Colon (tissue), 2 donors: ENCODE results near the gene TRIM31.

ENCODE experiments used
- FAIRE-seq: peaks from 2 replicates; lab custom pipeline; 2012; peaks lifted over from hg19 to GRCh38; lab: Jason Lieb, UNC
- donor health status: control.
- donor health status: control.

TRIM31 gene

DNA sequence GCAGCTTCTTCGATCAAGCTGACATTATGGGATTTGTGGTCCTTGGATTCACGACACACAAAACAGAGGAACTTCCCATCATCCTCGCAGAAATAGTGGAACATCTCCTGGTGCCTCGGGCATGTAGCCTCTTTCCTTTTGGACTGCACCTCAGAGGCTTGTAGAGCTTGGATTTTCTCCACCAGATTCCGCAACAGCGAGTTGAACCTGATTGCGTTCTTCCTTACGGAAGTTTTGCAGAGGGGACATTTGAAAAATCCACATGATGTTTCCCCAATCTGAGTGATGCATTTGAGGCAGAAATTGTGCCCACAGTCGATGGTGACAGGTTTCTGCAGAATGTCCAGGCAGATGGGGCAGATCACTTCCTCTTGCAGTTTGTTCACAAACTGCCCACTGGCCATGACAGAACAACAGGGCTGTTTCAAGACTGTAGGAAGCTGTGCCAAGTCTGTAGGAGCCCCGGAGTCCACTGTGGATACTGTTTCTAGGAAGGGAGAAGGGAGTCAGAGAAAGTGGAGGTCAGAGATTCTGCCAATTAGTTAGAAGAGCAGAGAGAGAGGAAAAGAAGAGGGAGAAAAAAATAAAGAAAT is 392 bp downstream of the TRIM31 start:
- no peak for FAIRE-seq

DNA sequence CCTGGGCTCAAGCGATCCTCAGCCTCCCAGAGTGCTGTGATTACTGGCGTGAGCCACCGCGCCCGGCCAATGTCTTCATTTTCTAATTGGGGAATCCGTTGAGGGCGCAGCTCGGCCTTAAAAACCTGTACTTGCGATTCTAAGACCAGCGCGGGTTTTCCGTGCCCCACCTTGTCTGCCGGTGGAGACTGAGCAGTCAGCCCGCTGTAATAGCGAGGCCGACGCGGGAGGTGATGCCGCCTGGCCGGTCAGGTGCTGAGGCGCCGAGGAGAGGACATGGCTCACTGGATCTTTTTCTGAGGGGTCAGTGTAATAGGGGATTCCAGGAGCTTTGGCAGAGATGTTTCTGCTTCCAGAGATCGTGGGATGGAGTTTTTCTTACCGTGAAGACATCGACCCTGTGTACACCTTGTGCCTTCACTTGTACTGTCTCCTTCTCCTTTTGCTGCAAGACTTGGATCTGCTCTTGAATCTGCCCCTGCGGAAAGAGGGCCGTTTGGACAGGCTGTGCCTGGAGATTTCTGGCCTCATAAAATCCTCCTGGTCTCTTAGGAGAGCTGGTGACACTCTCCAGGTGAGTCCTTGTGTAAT is 1.5 kb downstream of the TRIM31 start:
- FAIRE-seq, result no peak

GRCh38 chr6:30104661-30105060 is 8.2 kb downstream of the TRIM31 start:
- no peak for FAIRE-seq

DNA sequence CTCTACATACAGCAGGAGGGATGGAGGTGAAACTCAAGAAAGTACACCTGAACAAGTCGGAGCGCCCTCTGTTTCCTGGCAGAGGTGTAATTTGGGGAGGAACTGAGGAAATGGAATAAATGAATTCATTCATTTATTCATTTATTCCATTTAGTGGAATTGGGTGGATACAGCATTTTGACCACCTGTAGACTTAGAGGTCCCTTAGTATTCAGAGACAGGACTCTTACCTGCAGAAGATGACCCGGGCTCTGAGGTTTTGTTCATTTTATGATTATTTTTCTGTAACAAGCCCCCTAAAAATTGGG is 9.1 kb downstream of the TRIM31 start:
- no peak for FAIRE-seq

DNA sequence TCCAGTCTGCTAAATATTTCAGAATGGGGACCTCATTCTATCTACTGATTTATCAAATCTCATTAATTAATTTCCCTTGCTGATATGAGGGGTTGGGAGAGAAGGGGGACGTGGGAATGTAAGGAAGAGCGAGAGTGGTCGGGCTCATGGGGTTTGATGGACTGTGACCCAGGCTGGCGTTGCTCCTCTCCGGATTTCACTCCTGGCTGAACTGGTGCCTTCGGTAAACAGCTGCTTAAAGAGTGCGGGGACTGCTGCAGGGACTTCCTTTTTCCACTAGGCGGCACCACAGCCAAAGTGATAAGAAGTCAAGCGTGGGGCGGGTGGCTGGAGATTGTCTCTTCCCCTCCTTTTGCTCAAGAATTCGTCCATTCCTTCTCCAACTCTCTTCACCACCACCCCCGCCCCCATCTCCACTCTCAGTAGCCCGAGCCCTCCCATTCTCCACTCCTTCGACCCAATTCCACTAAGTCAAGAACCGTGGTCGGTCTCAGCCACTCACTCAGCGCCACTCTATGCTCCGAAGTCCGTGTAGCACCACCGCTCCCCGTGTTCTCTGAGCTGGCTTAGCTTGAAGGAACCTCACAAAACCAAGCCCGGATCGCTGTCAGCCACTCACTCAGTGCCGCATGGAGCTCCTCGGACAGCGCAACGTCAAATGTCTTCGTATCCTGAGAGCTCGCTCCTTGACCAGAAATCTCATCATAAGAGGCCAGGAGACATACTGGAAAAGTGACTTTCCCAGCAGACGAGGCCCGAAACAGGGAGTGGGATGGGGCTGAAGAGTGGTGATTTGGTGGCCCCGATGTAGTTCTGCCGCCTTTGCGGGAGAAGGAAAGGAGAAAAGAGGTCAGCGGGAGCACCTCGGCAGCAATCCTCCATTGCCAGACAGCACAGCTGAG is 9.7 kb downstream of the TRIM31 start:
- FAIRE-seq, result no peak

DNA sequence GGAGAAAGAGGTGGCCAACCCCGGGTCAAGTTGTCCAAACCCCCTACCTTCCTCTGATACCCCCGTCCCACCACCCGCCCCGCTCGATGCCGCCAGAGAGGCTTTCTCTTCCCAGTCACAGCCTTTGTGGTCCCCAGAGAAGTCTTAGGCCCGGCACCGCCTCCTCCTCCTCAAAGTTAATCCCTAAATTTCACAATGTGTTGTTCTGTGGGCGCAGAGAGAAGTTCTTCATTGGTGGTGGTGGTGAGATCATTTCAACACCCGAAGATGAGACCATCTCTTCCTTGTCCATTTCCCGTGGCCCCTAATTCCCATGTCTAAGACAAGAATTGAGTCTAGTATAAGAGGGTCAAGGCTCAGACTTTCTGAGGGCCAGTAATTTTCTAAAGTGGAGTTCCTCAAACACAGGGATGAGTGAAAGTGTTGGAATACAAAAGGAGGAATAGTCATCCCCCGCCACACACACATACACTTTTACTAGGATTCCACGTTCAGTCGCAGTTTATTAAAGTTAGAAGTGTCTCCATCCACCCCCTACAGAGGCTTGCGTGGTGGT is 10.4 kb downstream of the TRIM31 start:
- FAIRE-seq, result no peak

DNA sequence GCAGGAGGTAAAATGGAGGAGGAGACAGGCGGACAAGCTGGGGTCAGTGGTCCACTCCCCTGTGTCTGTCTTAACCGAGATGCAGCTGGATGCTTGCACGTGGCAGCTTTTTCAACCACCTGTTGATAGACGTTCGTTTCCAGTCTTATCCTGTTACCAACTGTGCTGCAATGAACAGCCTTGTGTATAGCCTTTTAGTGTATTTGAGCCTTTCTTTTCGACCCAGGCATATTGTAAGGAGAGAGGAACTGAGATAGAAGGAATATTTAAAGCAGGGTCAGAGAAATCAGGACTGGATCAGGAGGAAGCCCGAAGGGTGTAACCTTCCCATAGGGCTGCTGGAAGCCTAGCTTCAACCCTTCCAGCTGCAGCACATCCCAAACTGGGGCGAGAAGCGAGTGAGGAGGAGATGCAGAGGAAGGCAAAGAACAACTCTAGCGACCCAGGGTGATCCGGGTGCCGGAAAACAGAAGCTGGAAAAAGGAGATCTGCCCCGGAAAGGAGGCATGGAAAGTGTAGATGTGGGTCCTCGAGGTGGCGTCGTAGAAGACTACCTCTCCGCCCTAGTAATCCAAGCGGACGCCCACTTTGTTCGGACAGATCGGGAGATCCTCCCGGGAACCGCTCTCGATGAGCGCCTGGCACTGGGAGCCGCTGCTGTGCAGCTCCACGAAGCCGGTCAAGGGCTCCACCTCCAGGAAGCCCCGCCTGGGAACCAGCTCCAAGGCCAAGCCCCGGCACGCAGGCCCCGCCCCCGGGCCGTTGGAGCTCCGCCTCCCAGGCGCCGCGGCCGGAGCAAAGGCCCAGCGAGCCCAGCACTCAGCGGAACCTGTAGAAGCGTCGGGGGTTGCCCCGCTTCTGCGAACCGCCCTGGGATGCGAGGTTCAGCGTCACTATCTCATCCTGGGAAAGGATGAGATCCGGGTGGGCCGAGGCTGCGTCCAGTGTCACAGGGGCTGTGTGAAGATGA is 11.2 kb downstream of the TRIM31 start:
- FAIRE-seq, result no peak

GRCh38 chr6:30100585-30101443 is 12.1 kb downstream of the TRIM31 start:
- FAIRE-seq, result no peak

GRCh38 chr6:30100154-30100553 is 12.7 kb downstream of the TRIM31 start:
- FAIRE-seq, result no peak

- no peak for FAIRE-seq
Measured at GRCh38 chr6:30097902-30098768, 14.8 kb downstream of the TRIM31 start.

- FAIRE-seq, result no peak
Measured at GRCh38 chr6:30096829-30097228, 16.1 kb downstream of the TRIM31 start.

- FAIRE-seq, result no peak
Measured at GRCh38 chr6:30093951-30094661, 18.8 kb downstream of the TRIM31 start.

GRCh38 chr6:30092852-30093543 is 19.9 kb downstream of the TRIM31 start:
- FAIRE-seq, result no peak

- no peak for FAIRE-seq
Measured at GRCh38 chr6:30091577-30092381, 21.1 kb downstream of the TRIM31 start.

GRCh38 chr6:30087876-30088275 is 25.0 kb downstream of the TRIM31 start:
- FAIRE-seq, result no peak

DNA sequence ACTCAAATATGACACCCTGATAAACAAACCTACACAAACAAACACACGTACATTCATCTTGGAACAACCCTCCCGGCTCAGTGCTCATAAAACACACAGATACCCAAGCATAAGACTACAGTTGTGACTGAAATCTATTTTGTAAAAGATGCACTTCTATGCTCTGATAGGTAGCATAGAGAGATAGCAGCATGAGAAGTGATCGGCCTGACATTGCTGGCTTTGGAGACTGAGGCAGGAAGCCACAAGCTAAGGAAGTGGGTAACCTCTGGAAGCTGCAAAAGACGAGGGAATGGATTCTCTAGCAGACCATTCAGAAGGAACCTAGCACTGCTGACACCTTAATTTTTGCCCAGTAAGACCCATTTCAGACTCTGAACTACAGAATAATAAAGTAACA is 35.7 kb downstream of the TRIM31 start:
- FAIRE-seq, result no peak

DNA sequence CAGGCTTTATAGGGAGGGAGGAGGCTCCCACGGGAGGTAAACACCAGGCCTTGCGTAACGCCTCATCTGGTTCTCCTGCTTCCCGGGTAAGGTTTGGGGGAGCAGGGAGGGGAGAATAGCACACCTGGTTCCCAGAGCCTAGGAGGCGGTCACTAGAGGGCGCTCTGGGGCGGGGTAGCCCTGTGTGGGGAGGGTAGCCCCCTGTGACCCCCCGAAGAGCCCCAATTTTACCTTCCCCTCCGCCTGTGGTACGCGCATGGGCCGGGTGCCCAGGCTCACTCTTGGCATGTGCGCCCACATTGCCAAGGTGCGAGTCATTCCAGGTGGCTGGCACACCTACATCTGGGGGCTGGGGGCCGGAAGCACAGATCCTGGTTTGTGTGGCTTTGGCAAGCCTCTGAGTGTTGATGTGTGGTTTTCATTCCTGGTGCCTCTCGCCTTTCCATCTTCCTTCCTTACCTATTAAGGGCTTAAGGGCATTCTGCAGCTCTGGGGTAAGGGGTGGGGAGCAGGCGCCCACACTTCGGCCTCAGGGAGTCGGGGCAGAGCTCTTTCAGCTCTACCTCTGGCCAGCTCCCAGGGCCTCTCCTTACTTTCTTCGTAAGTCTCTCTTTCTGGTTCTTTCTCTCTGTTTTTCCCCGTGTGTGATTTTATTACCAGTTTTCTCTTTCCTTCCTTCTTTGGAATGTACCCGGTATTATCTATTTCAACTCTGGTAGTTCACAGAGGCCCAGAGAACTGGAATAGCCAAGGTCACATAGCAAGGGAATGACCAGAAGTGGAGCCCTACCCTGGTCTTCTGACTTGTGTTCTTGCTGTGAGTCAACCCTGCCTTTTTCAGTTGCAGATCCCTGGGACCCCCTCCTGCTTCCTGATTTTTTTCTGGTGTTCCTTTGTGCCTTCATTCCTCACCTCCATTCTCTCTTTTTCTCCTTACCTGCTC is 36.8 kb downstream of the TRIM31 start:
- no peak for FAIRE-seq
